IPS-20b (cell line): Measurements from ENCODE around the gene CNTN4.

Experiments used
- H3K27ac ChIP-seq: one replicate; pipeline ENCODE4 v1.5.1; 2013; ENCODE audit warnings: low read length
- H3K27me3 ChIP-seq: 2 replicates; pipeline ENCODE4 v1.6.1; 2013; ENCODE audit warnings: mild to moderate bottlenecking, low read length, inconsistent platforms; ENCODE audit not compliant: insufficient read depth
- H3K36me3 ChIP-seq: 2 replicates; pipeline ENCODE4 v1.6.1; 2013; ENCODE audit warnings: low read depth, mild to moderate bottlenecking, inconsistent platforms, low read length, moderate library complexity; ENCODE audit not compliant: insufficient read depth
- H3K4me1 ChIP-seq: 2 replicates; pipeline ENCODE4 v1.6.1; 2013; ENCODE audit warnings: mild to moderate bottlenecking, control low read depth, inconsistent platforms, low read length, moderate library complexity; ENCODE audit not compliant: insufficient read depth
- H3K4me3 ChIP-seq: 2 replicates; pipeline ENCODE4 v1.5.1; 2013; ENCODE audit warnings: mild to moderate bottlenecking, low read length, inconsistent platforms
- H3K9ac ChIP-seq: 2 replicates; pipeline ENCODE4 v1.6.1; 2013; ENCODE audit warnings: low read depth, mild to moderate bottlenecking, inconsistent platforms, low read length, moderate library complexity
- H3K9me3 ChIP-seq: 2 replicates; pipeline ENCODE4 v1.6.1; 2013; ENCODE audit warnings: mild to moderate bottlenecking, low read depth, low read length, inconsistent platforms; ENCODE audit not compliant: insufficient read depth

Gene CNTN4

GRCh38 chr3:2603692-2604289, 505.1 kb downstream of the CNTN4 start:
- Histone ChIP-seq H3K4me3 (no peak overlapping the region), H3K4me1 (no peaks in the 10 kb centered on the region), H3K27ac (no peak overlapping the region), H3K9ac (no peak overlapping the region), H3K36me3 (no peaks in the 10 kb centered on the region), H3K27me3 (no peaks in the 10 kb centered on the region), H3K9me3 (no peaks in the 10 kb centered on the region)

- Histone ChIP-seq H3K27ac (no peak overlapping the region), H3K9ac (no peak overlapping the region), H3K4me1 (no peaks in the 10 kb centered on the region), H3K36me3 (no peaks in the 10 kb centered on the region), H3K27me3 (no peaks in the 10 kb centered on the region), H3K9me3 (no peaks in the 10 kb centered on the region), H3K4me3 (no peak overlapping the region)
Measured at GRCh38 chr3:2614578-2614977, 515.9 kb downstream of the CNTN4 start.

GRCh38 chr3:2615080-2615479, 516.4 kb downstream of the CNTN4 start:
- Histone ChIP-seq H3K9ac (no peak overlapping the region), H3K27me3 (no peaks in the 10 kb centered on the region), H3K36me3 (no peaks in the 10 kb centered on the region), H3K4me3 (no peak overlapping the region), H3K9me3 (no peaks in the 10 kb centered on the region), H3K4me1 (no peaks in the 10 kb centered on the region), H3K27ac (no peak overlapping the region)

GRCh38 chr3:2623436-2623835, 524.8 kb downstream of the CNTN4 start:
- no peak overlapping the region for H3K27ac ChIP-seq
- no peak overlapping the region for H3K4me3 ChIP-seq
- no peaks in the 10 kb centered on the region for H3K9me3 ChIP-seq
- H3K9ac ChIP-seq, result no peak overlapping the region
- no peaks in the 10 kb centered on the region for H3K36me3 ChIP-seq
- H3K27me3 ChIP-seq, result no peaks in the 10 kb centered on the region
- H3K4me1 ChIP-seq, result no peaks in the 10 kb centered on the region

GRCh38 chr3:2628117-2628516, 529.5 kb downstream of the CNTN4 start:
- H3K36me3 ChIP-seq, result no peaks in the 10 kb centered on the region
- H3K4me1 ChIP-seq, result no peaks in the 10 kb centered on the region
- no peaks in the 10 kb centered on the region for H3K27me3 ChIP-seq
- H3K27ac ChIP-seq, result no peak overlapping the region
- no peak overlapping the region for H3K9ac ChIP-seq
- no peak overlapping the region for H3K4me3 ChIP-seq
- H3K9me3 ChIP-seq, result no peaks in the 10 kb centered on the region

GRCh38 chr3:2635511-2635910, 536.8 kb downstream of the CNTN4 start:
- Histone ChIP-seq H3K4me1 (no peaks in the 10 kb centered on the region), H3K36me3 (no peaks in the 10 kb centered on the region), H3K27me3 (no peaks in the 10 kb centered on the region), H3K9ac (no peak overlapping the region), H3K27ac (no peak overlapping the region), H3K4me3 (no peak overlapping the region), H3K9me3 (no peaks in the 10 kb centered on the region)

GRCh38 chr3:2643606-2644005, 544.9 kb downstream of the CNTN4 start:
- Histone ChIP-seq H3K4me3 (no peak overlapping the region), H3K4me1 (no peaks in the 10 kb centered on the region), H3K36me3 (no peaks in the 10 kb centered on the region), H3K27me3 (no peaks in the 10 kb centered on the region), H3K9ac (no peak overlapping the region), H3K9me3 (no peaks in the 10 kb centered on the region), H3K27ac (no peak overlapping the region)

- Histone ChIP-seq H3K4me3 (no peak overlapping the region), H3K36me3 (no peaks in the 10 kb centered on the region), H3K27ac (no peak overlapping the region), H3K27me3 (no peaks in the 10 kb centered on the region), H3K9me3 (peaks cover 6% of the 10 kb centered on the region; the same call in 1 of the 2 replicates), H3K9ac (no peak overlapping the region), H3K4me1 (no peaks in the 10 kb centered on the region)
Measured at GRCh38 chr3:2645001-2645400, 546.3 kb downstream of the CNTN4 start.

- Histone ChIP-seq H3K4me1 (peaks cover 33% of the 10 kb centered on the region; the same call in 1 of the 2 replicates), H3K4me3 (no peak overlapping the region), H3K36me3 (no peaks in the 10 kb centered on the region), H3K9me3 (peaks cover 6% of the 10 kb centered on the region; the same call in 1 of the 2 replicates), H3K27me3 (no peaks in the 10 kb centered on the region), H3K9ac (no peak overlapping the region), H3K27ac (no peak overlapping the region)
Measured at GRCh38 chr3:2650746-2651145, 552.1 kb downstream of the CNTN4 start.

- peaks cover 6% of the 10 kb centered on the region; the same call in 1 of the 2 replicates for H3K9me3 ChIP-seq
- no peak overlapping the region for H3K4me3 ChIP-seq
- H3K4me1 ChIP-seq, result peaks cover 47% of the 10 kb centered on the region
- H3K27me3 ChIP-seq, result no peaks in the 10 kb centered on the region
- no peak overlapping the region for H3K9ac ChIP-seq
- no peaks in the 10 kb centered on the region for H3K36me3 ChIP-seq
- no peak overlapping the region for H3K27ac ChIP-seq
Measured at GRCh38 chr3:2652386-2652785, 553.7 kb downstream of the CNTN4 start.

GRCh38 chr3:2653706-2654105, 555.0 kb downstream of the CNTN4 start:
- H3K27ac ChIP-seq, result no peak overlapping the region
- no peak overlapping the region for H3K4me3 ChIP-seq
- no peaks in the 10 kb centered on the region for H3K27me3 ChIP-seq
- peak overlapping the region; percentile 7; the same call in 1 of the 2 replicates for H3K9ac ChIP-seq
- no peaks in the 10 kb centered on the region for H3K36me3 ChIP-seq
- peaks cover 6% of the 10 kb centered on the region; the same call in 1 of the 2 replicates for H3K9me3 ChIP-seq
- H3K4me1 ChIP-seq, result peaks cover 47% of the 10 kb centered on the region

GRCh38 chr3:2655229-2655701, 556.6 kb downstream of the CNTN4 start:
- H3K36me3 ChIP-seq, result no peaks in the 10 kb centered on the region
- no peak overlapping the region for H3K9ac ChIP-seq
- H3K9me3 ChIP-seq, result no peaks in the 10 kb centered on the region
- H3K4me1 ChIP-seq, result peaks cover 47% of the 10 kb centered on the region
- H3K4me3 ChIP-seq, result peak overlapping the region; percentile 23; the same call in 1 of the 2 replicates
- no peak overlapping the region for H3K27ac ChIP-seq
- H3K27me3 ChIP-seq, result no peaks in the 10 kb centered on the region
